HL-60/S4 treated with retinoic acid at 250 ng/mL for 4 days and 3 days (cell line): ENCODE measurements around the gene FGFBP3.
"Not testable (repeated sequence)": the region's sequence is repeated elsewhere in the genome, so short reads cannot be mapped to it uniquely, and the experiment has no call there.

Source experiments
- in situ Hi-C: fragments of 300-500 bp; cut with MboI; formaldehyde crosslinking; loops from 2 replicates; pipeline ENCODE4 v1.7.0; 2022; ENCODE audit warnings: low sequenced_read_pairs

Gene FGFBP3

GRCh38 chr10:91901784-91902677 lies 7.3 kb downstream of the FGFBP3 start:
- in situ Hi-C loops = no loop called here

GRCh38 chr10:91897421-91897820 lies 11.9 kb downstream of the FGFBP3 start:
- in situ Hi-C loops = no loop called here

GRCh38 chr10:91896212-91896756 lies 13.0 kb downstream of the FGFBP3 start:
- in situ Hi-C loops = no loop called here

GRCh38 chr10:91894261-91894685 lies 15.0 kb downstream of the FGFBP3 start:
- in situ Hi-C loops = not testable (repeated sequence)

GRCh38 chr10:91893051-91893450 lies 16.2 kb downstream of the FGFBP3 start:
- in situ Hi-C loops = no loop called here

GRCh38 chr10:91891125-91892001 lies 17.9 kb downstream of the FGFBP3 start:
- in situ Hi-C loops = no loop called here

GRCh38 chr10:91887272-91888076 lies 21.8 kb downstream of the FGFBP3 start:
- in situ Hi-C loops = no loop called here

- in situ Hi-C loops = no loop called here
Observed at GRCh38 chr10:91886954-91887271, 22.4 kb downstream of the FGFBP3 start.

- in situ Hi-C loops = no loop called here
Observed at GRCh38 chr10:91885362-91886079, 23.8 kb downstream of the FGFBP3 start.

GRCh38 chr10:91884536-91884935 lies 24.8 kb downstream of the FGFBP3 start:
- in situ Hi-C loops = no loop called here

- in situ Hi-C loops = no loop called here
Observed at GRCh38 chr10:91883549-91884444, 25.5 kb downstream of the FGFBP3 start.

- in situ Hi-C loops = no loop called here
Observed at GRCh38 chr10:91880310-91880709, 29.0 kb downstream of the FGFBP3 start.

GRCh38 chr10:91879515-91880170 lies 29.6 kb downstream of the FGFBP3 start:
- in situ Hi-C loops = no loop called here

- in situ Hi-C loops = no loop called here
Observed at GRCh38 chr10:91875779-91876178, 33.5 kb downstream of the FGFBP3 start.

- in situ Hi-C loops = no loop called here
Observed at GRCh38 chr10:91875156-91875555, 34.1 kb downstream of the FGFBP3 start.

GRCh38 chr10:91865562-91866081 lies 43.7 kb downstream of the FGFBP3 start:
- in situ Hi-C loops = no loop called here

- in situ Hi-C loops = no loop called here
Observed at GRCh38 chr10:91864744-91865143, 44.5 kb downstream of the FGFBP3 start.

GRCh38 chr10:91864099-91864498 lies 45.2 kb downstream of the FGFBP3 start:
- in situ Hi-C loops = no loop called here
